Activated T-helper 1 cell treated with Interleukin-2 at 50 U/mL for 16 hours (primary cell): ENCODE results near the gene IGFALS.

Experiments used
- DNase-seq: peaks from one replicate; pipeline ENCODE4 v3.0.0-alpha.2; 2020; ENCODE audit warnings: low read depth

Gene IGFALS

DNA sequence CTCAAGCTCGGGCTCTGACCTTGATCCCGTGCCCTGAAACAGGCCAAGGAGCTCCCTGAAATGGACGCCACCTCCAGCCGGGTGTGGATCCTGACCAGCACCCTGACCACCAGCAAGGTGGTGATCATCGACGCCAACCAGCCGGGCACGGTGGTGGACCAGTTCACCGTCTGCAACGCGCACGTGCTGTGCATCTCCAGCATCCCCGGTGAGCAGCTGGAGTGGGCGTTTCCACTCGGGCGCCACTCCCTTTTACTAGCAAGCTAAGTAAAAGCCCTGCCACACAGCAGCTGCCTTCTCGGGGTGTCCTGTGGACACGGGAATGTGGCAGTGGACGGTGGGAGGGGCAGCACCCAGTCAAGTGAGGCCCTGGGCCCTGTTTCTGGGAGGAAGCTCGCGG lies 28.5 kb downstream of the IGFALS start:
- DNase-seq: no peak

DNA sequence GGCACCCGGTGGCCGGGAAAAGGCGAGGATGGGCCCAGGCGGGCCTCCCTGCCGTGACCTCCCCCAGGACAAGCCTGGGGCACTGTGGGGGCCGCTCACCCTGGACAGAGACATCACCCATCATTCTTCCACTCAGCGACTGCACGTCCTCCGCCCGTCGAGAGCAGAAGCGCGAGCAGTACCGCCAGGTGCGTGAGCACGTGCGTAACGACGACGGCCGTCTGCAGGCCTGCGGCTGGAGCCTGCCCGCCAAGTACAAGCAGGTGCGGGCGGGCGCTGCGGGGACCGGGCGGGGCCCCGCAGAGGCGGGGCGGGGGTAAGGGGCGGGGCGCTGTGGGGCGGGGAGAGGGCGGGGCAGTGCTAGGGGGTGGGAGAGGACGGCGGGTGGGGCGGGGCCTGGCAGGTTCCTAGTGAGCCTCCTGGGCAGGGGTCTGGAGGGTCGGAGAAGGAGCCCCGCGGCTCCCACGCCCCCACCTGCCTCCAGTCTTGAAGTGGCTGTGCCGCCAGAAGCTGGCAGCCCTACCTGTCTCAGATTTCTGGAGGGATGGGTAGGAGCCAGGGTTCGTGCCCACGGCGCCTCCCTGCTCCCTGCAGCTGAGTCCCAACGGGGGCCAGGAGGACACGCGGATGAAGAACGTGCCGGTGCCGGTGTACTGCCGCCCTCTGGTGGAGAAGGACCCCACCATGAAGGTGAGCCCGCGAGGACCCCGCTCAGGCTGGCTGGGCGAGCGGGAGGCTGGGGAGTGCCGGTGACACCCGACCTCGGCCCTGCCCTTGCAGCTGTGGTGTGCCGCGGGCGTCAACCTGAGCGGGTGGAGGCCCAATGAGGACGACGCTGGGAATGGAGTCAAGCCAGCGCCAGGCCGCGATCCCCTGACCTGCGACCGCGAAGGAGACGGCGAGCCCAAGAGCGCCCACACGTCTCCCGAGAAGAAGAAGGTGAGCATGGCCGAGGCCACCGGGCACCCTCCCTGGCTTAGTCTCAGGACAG lies 29.7 kb downstream of the IGFALS start:
- no peak for DNase-seq

- DNase-seq: no peak
Measured at GRCh38 chr16:1762879-1763520, 30.5 kb downstream of the IGFALS start.

- DNase-seq: no peak
Measured at GRCh38 chr16:1762196-1762878, 31.2 kb downstream of the IGFALS start.

DNA sequence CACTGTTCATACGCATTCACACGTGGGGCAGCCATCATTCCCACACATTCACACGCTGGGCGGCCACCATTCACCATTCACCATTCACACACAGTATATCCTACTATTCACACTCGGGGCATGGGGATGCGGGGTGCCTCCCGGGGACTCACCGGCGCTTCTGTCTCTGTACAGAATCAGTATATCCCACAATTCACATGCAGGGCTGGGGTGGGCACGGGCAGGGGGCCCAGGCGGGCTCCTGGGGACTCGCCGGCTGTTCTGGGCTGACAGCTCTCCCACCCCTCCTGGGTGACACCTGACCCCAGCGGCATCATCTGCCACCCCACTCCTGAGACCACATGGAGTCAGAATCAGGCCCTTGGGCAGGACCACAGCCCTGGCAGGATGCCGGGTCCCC lies 31.8 kb downstream of the IGFALS start:
- no peak for DNase-seq

GRCh38 chr16:1760911-1761310 lies 32.6 kb downstream of the IGFALS start:
- no peak for DNase-seq

- DNase-seq: no peak
Measured at GRCh38 chr16:1759511-1759910, 34.0 kb downstream of the IGFALS start.

DNA sequence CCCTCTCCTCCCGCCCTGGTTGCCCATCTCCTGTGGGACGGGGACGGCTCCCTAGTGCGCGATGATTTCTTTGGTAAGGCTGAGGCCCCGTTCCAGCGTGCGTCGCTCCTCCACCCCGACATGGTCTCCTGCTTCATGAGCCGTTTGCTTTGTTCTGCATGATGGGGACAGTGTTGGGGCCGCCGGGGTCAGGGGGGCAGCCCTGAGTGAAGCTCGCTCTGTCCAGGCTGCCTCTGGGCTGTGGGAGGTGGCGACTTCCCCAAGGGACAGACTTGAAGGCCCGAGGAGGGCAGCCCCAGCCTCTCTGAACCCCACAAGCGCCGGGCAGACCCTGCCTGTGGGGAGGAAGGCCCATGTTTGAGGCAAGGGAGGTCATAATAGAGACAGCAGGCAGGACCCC lies 34.6 kb downstream of the IGFALS start:
- no peak for DNase-seq

DNA sequence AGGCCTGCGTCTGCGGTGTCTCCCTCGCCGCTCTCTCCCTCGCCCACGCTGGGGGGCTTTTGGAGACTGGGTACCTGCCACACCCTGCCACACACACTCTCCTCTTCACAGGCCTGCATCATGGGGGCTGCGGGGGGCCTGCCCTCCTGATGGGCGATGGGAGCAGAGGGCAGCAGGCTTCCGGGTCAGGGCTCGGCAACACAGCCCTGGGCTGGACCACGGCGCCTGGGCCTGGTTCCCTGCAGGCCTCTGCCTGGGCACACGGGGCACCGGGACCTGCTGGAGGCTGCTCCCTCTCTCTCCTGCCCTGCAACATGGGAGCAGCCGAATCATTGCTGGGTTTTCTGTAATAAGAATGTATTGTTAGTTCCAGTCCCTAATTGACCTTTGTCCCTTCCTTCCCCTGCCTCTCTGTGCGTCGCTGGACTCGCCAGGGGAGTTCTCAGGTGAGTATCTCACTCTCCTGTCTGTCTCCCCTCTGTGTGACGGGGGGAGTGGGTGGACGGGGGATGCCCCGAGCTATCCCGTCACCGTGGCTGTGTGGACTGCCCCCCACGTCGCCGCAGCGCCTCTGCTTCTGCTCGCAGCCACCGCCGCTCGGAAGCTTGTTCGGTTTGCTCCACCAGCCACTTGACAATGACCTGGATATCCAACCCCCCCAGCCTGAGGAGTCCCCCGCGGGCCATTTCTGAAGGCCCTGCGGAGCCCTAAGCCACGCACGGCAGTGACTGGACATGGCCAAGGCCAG lies 35.6 kb downstream of the IGFALS start:
- no peak for DNase-seq

- no peak for DNase-seq
Measured at GRCh38 chr16:1754204-1754603, 39.3 kb downstream of the IGFALS start.

DNA sequence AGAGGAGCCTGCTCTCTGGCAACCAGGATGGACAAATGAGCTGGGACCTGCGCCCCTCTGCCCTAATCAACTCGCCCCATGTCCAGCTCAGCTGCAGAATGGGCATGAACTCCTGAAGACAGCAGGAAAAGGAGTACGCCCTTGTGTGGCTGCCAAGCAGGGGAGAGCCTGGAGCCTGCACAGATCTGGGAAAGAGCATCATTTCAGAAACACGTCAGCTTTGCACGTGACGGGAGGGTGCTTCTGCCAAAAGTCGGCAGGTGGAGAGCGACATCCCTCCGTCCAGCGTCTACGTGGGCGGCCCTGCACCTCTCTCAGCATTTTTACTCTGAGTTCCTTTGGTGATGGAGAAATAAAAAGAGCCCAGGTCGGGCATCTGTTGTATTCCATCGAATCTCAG lies 40.7 kb downstream of the IGFALS start:
- DNase-seq: no peak

DNA sequence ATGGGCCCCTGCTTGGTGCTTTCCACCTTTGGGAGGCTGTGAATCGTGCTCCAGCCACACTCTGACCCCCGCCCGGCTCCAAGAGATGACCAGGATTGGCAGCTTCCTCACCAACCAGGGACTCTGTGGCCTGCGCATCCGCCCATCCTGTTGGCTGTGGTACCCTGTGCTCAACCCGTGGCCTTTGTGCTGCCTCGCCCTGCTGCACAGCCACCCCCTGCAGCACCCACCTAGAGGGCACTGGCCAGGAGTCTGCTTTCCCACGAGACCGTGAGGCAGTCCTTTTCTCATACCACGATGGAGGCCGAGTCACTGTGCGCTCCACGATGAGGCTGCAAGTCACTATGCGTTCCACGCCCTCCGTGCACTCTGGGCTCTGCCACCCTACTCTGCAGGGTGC lies 41.6 kb downstream of the IGFALS start:
- DNase-seq: no peak

DNA sequence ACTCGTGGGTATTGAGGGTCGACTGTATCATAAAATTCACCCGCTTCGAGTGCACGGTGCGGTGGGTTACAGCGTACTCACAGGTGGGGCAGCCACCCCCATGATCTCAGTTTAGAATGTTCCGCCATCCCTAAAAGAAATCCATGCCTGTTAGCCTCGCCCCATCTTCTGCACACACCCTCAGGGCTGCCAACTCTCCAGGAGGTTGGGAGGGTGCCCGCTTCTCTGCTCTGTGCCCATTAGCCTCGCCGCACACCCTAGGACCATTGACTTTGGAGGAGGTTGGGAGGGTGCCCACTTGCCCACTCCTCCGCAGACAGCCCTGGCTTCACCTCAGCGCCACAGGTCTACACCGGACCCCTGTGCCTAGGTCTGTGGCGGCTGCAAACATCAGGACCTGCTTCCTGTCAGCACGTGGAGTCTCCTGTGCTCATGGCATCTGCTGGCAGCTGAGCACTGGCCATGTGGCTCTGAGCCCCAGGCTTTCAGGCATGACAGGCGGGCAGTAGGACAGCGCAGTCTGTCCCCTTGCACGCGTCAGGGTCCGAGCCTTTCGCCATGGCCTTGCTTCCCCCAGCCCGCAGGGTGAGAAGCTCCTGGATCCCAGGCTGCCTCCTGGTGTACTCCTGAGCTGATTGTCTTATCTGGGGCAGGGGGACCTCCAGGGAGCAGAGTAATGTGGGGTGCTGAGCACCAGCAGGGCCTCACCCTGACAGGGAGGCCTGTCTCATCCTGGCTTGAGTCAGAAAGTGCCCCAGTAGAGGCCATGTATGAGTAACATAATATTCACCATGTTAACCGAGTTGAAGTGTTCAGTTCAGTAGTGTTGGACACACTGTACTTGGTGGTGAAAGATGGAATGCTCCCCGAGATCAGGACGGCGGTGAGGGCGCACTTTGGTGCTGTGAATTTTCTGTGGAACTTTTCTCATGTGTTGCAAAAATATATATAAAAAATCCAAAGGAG lies 44.1 kb downstream of the IGFALS start:
- DNase-seq: no peak

DNA sequence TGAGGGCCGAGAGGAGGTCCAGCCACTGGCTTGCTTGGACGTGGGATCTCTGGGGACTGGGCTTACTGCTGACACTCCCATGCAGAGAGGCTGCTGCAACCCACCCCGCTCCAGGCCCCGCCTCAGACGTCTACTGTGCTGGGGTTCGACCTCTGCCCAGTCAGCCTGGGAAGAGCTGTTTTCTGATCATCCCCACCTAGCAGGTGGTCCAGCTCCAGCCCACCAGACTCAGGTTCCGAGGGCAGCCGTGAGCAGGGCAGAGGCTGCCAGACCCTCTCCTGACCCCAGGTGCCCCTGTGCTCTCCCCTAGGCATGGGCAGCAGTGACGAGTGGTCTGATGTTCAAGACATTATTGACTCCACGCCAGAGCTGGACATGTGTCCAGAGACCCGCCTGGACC lies 45.6 kb downstream of the IGFALS start:
- DNase-seq: no peak

GRCh38 chr16:1746693-1747195 lies 46.8 kb downstream of the IGFALS start:
- no peak for DNase-seq

- no peak for DNase-seq
Measured at GRCh38 chr16:1745900-1746692, 47.4 kb downstream of the IGFALS start.

DNA sequence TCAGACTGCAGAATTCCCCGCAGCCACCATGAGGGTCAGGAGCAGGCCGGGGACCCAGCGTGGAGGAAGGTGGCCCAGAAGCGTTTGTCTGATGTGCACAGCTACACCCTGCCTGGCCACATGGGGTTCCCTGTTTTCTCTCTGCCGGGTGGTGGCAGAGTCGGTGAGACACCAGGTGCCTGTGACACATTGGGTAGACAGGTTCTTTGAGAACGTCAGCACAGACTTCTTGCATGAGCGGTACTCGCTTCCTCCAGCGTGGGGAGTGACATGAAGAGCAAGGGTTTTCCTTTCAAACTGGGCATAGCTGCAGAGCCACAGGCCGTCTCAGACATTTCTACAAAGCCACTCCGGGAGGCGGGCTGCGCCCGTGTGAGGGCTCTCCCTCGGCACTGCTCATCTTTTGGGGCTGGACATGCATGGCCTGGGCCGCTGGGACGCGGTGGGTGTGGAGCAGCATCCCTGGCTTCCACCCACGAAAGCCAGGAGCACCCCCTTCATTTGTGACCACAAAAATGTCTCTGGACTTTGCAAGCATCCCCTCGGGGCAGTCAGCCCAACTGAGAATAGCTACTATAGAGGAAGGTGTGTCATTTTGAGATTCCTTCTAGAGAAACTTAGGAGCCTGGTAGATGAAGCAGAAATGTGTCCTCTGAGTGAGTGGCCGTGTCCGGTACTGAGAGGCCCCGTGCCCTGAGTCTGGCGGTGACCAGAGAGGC lies 48.2 kb downstream of the IGFALS start:
- no peak for DNase-seq

DNA sequence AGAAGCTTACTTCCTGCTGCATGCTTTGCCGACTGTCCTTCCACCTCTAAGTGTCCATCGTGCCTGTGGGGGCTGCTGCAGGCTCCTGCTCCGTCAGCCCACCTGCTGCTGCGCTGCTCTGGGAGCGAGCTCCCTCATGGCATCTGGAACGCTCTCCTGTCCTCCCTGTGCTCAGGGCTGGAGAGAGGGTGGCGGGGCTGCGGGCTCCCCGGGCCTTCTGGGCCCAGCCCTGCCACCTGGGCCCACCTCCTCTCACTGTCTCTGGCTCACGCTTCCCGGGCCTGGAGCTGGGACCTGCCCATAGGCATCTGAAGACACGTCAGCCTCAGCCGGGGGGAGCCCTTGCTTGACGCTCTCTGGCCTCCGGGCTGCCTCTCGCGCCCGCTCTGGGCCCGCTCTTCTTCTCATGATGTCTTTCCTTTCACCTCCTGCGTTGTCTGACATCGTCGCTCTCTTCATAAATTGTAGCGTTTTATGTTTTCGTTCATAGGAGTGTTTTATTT lies 49.1 kb downstream of the IGFALS start:
- no peak for DNase-seq
